ENCODE results near the gene APOBEC3A. TPM values are rescaled to one million over a fixed set of nuclear protein-coding genes. Genes with fewer than 3 reads are reported as not detected.
A peak's percentile ranks its signal among the peaks of the same experiment; 100 is the strongest.

The APOBEC3A gene
- polyA plus RNA-seq, 1 experiment = not detected

DNA sequence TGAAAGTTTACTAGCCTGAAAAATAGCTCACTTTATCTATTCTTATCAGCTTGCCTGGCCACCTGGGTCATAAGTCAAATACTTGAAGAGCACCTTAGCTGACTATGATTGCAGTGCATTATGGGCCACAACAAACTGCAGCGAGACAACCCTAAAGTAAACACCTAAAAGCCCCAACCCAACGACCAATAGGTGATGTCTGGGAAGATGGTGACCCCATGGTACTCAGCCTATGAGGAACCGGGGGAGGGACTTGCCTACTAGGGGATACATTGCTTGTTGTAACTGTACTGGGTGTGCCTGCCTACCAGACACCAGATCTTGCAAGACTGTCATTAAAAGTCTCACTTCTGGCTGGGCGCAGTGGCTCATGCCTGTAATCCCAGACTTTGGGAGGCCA lies 35.6 kb upstream of the APOBEC3A start:
- ChIA-PET POLR2A (no interaction called here), CTCF (no interaction called here)
- DNase-seq (ENCODE audit: low read depth, low spot score) = no peak
- no peak for TF ChIP-seq CTCF (IDR thresholded peaks at IDR 0.05; ENCODE audit: low read depth, low read length)
- Histone ChIP-seq H3K27ac (ENCODE audit: low read depth, low read length) (no peak overlapping the region), H3K9me3 (ENCODE audit: control insufficient read depth, insufficient read depth, low read length) (no peaks in the 10 kb centered on the region), H3K4me3 (ENCODE audit: low read depth, low read length) (no peak overlapping the region), H3K27me3 (ENCODE audit: control insufficient read depth, insufficient read depth, low read length) (peaks cover 8% of the 10 kb centered on the region)

- peak; percentile 64 for DNase-seq (ENCODE audit: low read depth, low spot score)
- H3K9me3 ChIP-seq (ENCODE audit: control insufficient read depth, insufficient read depth, low read length) = no peaks in the 10 kb centered on the region
- ChIA-PET CTCF (interaction anchor here (1.1 to 1.5 kb wide), 3 partner anchors 54 to 155 kb away, joined by 3 to 8 read pairs (median 3); no protein-coding TSS in a partner anchor), POLR2A (interaction anchor here (0.8 to 1.0 kb wide), 2 partner anchors 42 to 52 kb away, joined by 3 read pairs; partner anchors contain the start of gene CBX6)
- H3K27me3 ChIP-seq (ENCODE audit: control insufficient read depth, insufficient read depth, low read length) = peaks cover 8% of the 10 kb centered on the region
- peak overlapping the region; percentile 82 for H3K27ac ChIP-seq (ENCODE audit: low read depth, low read length)
- TF ChIP-seq CTCF (IDR thresholded peaks at IDR 0.05; ENCODE audit: low read depth, low read length) = peak; percentile 48
- peak overlapping the region; percentile 52 for H3K4me3 ChIP-seq (ENCODE audit: low read depth, low read length)
These were observed 33.7 kb upstream of the APOBEC3A start for GRCh38 chr22:38923463-38924346.

GRCh38 chr22:38924347-38924952 lies 33.0 kb upstream of the APOBEC3A start:
- H3K9me3 ChIP-seq (ENCODE audit: control insufficient read depth, insufficient read depth, low read length) = no peaks in the 10 kb centered on the region
- CTCF ChIA-PET = interaction anchor here (1.1 to 1.5 kb wide), 3 partner anchors 55 to 156 kb away, joined by 3 to 8 read pairs (median 3); no protein-coding TSS in a partner anchor
- H3K27ac ChIP-seq (ENCODE audit: low read depth, low read length) = peak overlapping the region; percentile 82
- peak overlapping the region; percentile 52 for H3K4me3 ChIP-seq (ENCODE audit: low read depth, low read length)
- TF ChIP-seq CTCF (IDR thresholded peaks at IDR 0.05; ENCODE audit: low read depth, low read length) = no peak
- peaks cover 4% of the 10 kb centered on the region for H3K27me3 ChIP-seq (ENCODE audit: control insufficient read depth, insufficient read depth, low read length)
- peak; percentile 60 for DNase-seq (ENCODE audit: low read depth, low spot score)
- POLR2A ChIA-PET = interaction anchor here (0.8 to 1.0 kb wide), 2 partner anchors 43 to 53 kb away, joined by 3 read pairs; partner anchors contain the start of gene CBX6

- POLR2A ChIA-PET = no interaction called here
These were observed 31.8 kb upstream of the APOBEC3A start for GRCh38 chr22:38925571-38926041.

More at GRCh38 chr22:38925571-38926041, 31.8 kb upstream of the APOBEC3A start:
- H3K9me3 ChIP-seq (ENCODE audit: control insufficient read depth, insufficient read depth, low read length) = no peaks in the 10 kb centered on the region
- no peak overlapping the region for H3K27ac ChIP-seq (ENCODE audit: low read depth, low read length)
- H3K4me3 ChIP-seq (ENCODE audit: low read depth, low read length) = no peak overlapping the region
- TF ChIP-seq CTCF (IDR thresholded peaks at IDR 0.05; ENCODE audit: low read depth, low read length) = no peak
- DNase-seq (ENCODE audit: low read depth, low spot score) = no peak
- H3K27me3 ChIP-seq (ENCODE audit: control insufficient read depth, insufficient read depth, low read length) = peaks cover 4% of the 10 kb centered on the region
- CTCF ChIA-PET = no interaction called here

Measured in AG04450 (cell line).